ENCODE measurements around the gene CAMK2B.
"Not testable (repeated sequence)": the region's sequence is repeated elsewhere in the genome, so short reads cannot be mapped to it uniquely, and the experiment has no call there.

Gene CAMK2B

DNA sequence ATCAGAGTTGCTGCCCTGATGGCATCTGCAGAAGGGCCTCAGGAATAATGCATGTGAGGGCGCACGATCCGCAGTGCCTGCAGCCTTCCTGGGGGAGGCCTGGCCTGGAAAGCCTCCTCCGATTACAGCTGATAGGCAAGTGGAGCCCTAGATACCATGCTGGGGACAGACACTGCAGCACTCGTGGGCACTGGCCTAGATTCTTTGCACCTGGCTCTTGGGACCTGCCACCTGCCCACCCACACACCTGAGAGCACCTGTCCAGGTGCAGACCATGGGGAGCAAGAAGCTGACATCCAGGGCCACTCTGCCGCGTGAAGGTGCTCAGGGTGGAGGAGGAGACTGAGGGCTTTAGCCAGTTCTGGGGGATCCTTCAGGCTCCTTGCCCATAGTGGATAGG is 109.9 kb downstream of the CAMK2B start:
- no peak for DNase-seq (ENCODE audit: low spot score)

DNA sequence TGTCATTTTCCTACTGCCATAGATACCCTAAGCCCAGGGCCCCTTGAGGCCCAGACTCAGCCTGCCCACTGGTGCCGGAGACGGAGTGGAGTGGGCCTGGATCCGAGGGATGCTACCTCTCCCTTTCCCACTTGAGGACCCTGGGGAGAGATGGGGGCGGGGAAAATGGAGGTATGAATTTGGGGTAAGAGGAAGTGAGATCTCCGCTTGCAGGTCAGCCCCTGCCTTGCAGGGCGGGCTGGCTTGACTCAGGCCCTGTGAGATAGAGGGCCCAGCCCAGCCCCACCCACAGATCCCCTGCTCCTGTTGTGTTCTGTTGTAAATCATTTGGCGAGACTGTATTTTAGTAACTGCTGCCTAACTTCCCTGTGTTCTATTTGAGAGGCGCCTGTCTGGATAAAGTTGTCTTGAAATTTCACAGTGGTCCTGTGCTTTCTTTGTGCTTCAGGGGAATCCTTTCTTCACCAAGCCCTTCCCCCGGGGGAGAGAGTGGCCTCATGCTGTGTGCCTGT is 111.5 kb downstream of the CAMK2B start:
- no peak for DNase-seq (ENCODE audit: low spot score)

DNA sequence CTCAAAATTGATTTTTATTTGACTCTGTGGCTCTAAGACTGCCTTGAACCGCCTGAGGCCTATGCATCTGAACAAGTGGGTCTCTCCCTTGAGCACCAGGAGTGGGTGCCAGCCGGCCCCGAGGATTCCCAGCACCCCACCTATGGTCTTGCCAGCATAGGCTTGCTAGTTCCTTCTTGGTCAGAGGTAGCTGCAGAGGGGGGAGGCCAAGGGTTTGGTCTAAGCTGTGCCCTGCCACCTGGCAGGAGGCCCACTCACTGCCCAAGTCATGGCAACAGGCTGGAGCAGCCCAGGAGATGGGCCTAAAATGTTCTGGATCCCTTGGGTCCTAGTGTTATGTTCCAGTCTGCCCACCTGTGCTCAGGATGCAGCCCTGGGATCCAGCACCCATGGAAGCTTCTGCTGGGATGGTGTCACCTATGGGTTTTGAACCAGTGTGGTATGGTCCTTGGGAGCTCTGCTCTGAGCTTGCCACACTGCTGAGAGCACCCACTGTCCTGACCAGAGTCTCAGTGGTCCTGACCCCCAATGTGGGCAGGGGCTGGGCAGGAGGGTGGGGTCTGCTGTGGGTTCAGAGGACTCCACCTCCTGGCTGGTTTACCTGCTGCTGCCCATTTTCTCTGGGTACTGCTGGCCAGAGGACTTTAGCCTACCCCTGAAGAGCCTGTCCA is 112.1 kb downstream of the CAMK2B start:
- no peak for DNase-seq (ENCODE audit: low spot score)

DNA sequence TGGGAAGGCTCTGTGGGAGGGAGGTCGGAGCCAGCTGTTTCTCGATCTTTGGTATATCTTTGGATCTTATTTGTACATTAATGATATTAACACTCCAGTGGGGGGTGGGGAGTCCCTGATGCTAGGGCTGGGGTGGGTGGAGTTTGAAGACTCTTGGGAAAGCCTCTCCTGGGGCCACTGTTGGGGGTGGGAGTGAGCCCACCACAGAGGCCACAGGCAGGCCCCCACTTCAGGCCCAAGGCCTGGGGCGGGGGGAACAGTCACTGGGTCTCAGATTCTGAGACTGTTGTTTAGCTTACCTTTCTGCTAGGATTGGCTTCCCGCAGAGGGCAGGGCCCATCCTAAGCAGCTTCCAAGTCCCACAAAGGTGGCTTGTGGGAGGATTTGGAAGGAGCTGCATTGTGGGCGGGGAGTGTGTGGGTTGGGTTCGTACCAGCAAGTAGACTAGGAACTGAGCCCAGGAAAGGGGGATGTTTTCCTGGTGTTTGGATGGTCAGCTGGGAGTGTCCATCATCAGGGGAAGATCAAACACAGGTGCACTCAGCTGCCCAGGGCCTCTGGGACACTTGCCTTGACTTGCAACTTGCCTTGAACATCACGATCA is 112.7 kb downstream of the CAMK2B start:
- DNase-seq (ENCODE audit: low spot score) = no peak

DNA sequence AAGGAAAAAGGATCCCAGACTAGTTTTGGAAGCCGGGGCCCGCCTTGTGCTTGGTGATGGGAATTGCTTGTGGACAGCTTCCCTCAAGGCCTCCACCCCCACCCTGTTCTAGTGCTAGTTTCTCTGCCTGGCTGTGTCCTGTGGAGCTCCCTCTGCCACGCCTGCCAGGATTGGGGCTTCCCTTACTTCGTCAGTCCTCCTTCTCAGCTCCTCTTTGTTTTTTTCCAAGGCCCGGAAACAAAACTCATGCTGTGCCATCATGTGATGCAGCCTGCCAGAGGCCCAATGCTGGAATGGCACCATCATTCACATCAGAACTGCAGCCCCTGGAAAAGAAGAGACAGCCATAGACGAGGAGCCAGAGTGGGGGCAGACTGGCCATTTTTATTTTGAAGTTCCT is 113.4 kb downstream of the CAMK2B start:
- DNase-seq (ENCODE audit: low spot score) = no peak

DNA sequence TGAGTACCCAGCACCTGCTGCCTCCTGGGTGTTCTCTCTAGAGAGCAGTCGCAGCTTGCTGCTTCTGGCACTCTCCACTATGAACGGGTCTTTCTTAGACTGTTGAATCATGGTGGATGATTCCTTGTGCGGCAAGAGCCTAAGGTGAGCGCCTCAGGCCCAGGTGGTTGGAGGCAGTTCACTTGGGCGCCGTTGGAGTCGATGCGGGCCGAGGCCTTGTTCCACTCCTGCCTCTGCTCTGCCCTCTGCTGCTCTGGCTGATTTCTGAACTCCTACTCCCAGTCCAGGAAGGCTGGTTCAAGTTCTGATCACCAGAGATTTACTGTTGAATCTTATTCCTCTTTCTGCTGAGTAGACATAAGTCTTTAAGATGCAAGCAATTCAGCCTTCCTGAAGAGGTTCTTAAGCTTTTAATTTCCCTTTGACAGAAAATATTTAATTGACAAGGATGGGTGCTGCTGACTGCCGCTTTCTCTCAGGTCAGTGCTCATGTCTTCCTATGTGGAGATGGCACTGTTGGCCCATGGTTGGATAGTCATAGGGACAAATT is 114.2 kb downstream of the CAMK2B start:
- no peak for DNase-seq (ENCODE audit: low spot score)

DNA sequence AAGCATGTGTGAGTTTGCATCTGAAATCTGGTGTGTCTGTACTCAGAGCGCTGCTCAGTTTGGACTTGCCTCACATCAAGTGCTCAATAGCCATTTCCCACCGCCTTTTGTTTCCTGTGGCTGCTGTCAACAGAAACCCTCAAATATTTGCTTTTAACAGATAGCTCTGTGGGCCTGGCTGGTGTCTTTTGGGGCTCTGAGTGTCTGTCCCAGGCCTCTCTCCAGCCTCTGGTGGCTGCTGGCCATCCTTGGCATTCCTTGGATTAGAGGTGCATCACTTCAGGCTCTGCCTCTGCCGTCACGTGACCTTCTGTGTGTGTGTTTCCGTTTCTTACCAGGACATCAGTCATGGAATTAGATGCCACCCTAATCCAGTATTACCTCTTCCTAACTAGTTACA is 115.3 kb downstream of the CAMK2B start:
- no peak for DNase-seq (ENCODE audit: low spot score)

DNA sequence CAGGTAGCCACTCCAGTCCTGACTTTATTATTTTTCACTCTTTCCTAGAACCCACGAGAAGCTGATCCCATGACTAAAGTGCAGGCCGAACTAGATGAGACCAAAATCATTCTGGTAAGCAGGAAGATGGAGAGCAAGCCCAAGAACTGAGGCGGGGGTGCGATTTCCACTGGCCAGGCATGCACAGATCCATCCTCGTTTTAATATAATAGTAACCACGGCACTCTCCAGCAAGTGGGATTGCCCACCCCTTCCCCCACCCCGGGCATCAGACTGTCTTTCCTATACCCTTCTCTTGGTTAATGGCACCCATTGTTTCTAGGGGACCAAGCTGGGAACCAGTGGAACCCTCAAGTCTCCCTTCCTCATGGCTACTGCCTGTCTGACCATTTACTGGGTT is 117.3 kb downstream of the CAMK2B start:
- DNase-seq (ENCODE audit: low spot score) = no peak

DNA sequence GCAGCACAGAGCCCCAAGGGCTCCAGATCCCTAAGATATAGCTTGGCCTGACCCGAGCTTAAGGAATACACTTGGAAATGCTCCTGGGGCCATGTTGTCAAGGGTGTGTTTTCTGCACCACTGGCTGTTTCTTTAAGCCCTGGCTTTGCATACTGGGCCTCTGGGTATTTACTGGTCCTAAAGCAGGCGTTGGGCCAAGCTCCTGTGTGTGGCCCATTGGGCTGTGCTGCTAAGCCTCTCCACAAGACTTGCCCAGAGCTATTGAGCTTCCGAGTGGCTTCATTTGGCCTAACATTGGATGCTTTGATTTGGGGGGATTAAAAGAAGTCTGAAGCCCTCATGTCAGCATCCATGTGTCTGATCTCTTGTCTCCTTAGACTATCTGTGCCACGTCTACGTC is 119.4 kb downstream of the CAMK2B start:
- DNase-seq (ENCODE audit: low spot score) = no peak

DNA sequence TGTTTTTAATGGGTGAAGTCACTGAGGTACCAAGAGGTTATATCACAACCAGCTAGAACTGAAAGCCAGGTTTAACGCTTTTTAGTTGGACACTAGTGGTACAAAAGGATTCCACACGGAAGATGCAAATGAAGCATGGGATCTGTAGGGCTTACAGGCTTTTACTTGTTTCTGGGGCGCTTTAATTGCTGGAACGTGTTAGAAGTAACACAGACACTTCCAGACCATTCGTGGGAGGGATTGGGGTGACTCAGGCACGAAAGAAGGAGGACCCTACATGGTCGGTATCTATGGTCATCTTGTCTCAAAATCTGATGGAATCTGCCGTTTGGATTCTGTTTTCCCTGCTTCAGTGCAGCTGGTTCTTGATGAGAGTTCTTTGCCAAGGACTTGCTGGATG is 123.6 kb downstream of the CAMK2B start:
- no peak for DNase-seq (ENCODE audit: low spot score)

DNA sequence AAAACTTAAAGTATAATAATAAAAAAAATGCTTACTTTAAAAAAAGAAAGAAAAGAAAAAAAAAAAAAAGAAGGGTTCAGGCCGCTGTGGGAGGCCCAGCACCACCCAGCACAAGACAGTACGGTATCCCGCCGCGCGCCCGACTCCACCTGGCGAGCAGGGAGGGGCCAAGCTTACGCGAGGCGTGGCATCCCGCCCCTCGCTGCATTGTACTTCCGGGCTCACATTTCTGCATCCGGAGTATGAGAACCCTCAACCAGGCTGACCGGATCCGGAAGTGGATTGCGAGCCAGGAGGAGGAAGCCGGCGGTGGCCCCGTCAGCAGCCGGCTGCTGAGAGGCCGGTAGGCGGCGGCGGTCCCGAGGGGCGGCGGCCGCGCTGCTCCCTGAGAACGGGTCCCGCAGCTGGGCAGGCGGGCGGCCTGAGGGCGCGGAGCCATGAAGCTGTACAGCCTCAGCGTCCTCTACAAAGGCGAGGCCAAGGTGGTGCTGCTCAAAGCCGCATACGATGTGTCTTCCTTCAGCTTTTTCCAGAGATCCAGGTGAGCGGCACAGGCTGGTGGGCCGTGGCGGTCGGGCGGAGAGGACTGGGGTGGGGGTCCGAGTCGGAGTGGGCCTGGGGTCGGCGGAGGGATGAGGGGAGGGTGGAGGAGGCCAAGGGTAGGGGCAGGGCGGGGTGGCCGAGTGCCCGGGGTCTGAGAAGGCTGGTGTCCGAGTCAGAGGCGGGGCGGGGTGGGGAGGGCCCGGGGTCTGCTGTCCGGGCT is 124.5 kb downstream of the CAMK2B start, which contains the start of gene YKT6:
TSS of gene YKT6 (plus strand) at position 280 of the 763 bp plus-strand sequence. CDS start at position 438, 158 bp downstream.
- DNase-seq (ENCODE audit: low spot score) = peak; percentile 99

DNA sequence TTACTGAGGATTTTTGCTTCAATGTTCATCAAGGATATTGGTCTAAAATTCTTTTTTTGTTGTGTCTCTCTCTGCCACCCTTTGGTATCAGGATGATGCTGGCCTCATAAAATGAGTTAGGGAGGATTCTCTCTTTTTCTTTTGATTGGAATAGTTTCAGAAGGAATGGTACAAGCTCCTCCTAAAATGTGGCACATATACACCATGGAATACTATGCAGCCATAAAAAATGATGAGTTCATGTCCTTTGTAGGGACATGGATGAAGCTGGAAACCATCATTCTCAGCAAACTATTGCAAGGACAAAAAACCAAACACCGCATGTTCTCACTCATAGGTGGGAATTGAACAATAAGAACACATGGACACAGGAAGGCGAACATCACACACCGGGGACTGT is 125.2 kb downstream of the CAMK2B start:
- not testable (repeated sequence) for DNase-seq (ENCODE audit: low spot score)

DNA sequence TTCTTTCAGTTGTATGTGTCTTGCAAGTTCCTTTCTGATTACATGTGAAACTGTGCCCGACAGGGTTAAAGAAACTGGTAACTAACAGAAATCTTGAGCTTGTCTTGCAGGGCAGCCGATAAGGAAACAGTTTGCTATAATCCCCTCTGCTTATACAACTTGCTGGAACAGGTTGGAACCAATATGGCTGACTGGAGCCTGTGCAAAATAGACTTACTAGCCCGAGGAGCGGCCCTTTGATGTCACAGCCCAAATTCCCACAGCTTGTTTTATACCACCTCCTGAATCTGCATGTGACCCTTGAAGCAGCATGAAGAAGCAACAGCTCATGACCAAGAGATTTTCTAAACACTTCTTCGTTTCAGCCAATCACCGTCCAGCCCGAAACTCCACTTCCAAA is 127.9 kb downstream of the CAMK2B start:
- no peak for DNase-seq (ENCODE audit: low spot score)

DNA sequence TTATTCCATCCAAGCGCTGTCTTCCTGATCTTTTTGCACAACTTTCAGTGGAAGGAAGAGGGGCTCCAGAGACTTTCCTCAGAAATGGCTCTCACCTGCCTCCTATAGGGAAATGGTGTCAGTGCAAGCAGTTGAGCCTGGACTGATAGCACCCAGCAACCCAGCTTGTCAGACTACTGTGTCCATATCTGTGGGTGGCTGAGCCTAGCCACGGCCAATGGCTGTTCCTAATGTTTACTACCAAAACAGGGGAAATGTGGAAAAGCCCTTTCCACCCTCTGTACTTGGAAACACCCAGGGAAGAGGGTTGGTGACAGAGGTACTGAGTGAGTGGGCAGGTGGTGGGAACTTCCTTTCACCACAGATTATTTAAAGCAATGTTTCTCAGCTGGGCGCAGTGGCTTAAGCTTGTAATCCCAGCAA is 128.9 kb downstream of the CAMK2B start:
- peak; percentile 59 for DNase-seq (ENCODE audit: low spot score)

DNA sequence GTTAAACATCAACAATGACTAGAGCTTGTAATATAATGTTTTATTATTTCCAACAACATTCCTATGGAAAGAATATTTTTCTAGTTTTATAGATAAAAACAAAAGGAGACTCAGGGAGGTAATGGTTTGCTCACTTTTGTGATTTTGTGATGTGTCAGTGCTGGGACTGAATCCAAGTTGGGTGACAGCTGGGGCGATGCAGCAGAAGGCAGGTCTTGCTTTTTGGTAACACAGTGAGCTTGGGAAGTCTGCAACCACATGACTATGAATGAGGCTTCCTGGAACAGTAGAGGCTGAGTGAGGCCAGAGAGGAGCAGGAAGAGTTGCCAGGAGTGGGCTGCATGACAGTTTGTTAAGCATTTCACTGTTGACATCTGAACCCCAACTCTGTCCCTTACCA is 129.5 kb downstream of the CAMK2B start:
- DNase-seq (ENCODE audit: low spot score) = no peak

DNA sequence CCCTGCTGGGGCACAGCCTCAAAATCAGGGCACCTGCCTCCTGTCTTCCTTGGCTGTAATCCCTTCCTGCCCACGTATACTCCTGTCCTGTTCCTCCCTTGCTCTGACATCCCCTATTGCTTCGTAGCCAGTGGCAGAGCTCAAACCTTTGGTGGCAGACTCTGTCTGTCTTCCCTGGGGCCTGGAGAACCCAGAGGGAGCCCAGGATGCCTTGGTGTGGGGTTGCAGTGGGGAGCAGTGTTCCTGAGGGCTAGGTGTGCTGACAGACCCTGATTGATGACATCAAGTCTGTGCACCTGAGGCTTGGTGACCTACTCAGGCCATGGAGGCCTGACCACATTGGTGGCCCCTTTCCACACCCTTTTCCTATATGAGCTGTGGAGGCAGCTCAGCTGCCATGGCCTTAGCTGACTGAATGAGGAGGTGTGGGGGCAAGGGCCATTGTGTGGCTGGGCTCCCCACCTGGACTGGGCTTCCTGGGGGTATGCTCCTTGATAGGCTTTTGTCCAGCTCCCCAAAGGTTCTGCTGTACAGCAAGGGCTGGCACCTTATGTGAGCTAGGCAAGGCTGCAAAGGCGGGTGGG is 130.7 kb downstream of the CAMK2B start:
- no peak for DNase-seq (ENCODE audit: low spot score)

DNA sequence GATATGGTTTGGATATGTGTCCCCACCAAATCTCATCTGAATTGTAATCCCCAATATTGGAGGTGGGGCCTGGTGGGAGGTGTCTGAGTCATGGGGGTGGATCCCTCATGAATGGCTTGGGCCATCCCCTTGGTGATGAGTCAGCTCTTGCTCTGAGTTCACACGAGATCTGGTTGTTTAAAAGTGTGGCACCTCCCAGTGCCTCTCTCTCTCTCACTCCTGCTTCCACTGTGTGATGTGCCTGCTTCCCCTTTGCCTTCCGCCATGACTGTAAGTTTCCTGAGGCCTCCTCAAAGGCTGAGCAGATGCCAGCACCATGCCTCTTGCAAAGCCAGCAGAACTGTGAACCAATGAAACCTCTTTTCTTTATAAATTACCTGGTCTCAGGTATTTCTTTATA is 131.3 kb downstream of the CAMK2B start:
- no peak for DNase-seq (ENCODE audit: low spot score)

DNA sequence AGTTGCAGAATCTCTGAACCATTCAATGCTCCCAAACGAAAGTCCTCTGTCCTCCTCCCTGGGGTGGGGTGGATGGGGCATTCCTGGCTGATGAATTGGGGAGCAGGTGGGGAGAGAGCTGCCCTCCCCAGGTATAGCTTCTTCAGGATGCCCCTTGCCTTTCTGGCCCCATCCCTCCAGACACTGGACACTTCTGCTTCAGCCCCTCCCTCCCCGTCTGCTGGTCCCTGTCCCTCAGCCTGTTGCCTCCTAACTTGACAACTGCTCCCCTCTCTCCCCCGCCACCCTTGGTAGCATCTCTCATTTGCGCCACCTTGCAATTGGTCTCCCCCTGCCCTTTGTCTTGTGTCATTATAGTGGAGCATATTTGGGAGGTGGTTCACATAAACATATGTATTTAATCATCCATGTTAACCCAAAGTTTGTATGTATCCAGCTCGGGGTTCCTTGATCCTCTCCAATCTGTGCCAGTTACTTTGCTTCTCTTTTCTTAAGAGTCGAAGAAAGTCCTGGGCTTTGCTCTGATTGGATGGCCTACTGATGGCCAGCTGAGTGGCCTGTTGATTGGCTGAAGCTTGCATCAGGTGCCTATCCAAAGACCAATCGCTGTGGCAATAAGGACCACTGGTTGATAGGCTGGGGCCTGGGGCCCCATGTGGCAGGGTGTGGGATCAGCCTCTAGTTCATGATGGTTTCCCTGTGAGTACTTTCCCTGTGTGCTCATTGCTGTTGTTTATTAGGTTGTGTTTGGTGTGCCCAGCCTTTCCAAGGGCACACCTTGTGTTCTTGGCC is 132.2 kb downstream of the CAMK2B start:
- peak; percentile 43 for DNase-seq (ENCODE audit: low spot score)

DNA sequence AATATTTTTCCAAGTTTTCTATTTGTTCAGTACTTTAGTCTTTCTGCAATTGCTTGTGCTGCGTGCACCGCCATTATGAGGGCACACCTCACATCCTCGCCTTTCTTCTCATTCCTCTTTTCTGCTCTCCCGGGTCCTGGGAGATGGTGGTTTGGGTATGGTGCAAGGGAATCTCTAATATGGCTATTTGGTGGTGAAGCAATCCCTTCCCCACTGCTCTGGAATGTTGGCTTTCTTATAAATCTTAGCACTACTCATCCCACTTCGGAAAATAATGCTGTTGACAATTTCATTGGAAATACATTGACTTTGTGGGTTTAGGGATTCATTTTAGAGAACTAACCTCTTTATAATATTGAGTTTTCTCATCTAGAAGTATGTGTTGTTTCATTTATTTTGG is 134.2 kb downstream of the CAMK2B start:
- DNase-seq (ENCODE audit: low spot score) = no peak

DNA sequence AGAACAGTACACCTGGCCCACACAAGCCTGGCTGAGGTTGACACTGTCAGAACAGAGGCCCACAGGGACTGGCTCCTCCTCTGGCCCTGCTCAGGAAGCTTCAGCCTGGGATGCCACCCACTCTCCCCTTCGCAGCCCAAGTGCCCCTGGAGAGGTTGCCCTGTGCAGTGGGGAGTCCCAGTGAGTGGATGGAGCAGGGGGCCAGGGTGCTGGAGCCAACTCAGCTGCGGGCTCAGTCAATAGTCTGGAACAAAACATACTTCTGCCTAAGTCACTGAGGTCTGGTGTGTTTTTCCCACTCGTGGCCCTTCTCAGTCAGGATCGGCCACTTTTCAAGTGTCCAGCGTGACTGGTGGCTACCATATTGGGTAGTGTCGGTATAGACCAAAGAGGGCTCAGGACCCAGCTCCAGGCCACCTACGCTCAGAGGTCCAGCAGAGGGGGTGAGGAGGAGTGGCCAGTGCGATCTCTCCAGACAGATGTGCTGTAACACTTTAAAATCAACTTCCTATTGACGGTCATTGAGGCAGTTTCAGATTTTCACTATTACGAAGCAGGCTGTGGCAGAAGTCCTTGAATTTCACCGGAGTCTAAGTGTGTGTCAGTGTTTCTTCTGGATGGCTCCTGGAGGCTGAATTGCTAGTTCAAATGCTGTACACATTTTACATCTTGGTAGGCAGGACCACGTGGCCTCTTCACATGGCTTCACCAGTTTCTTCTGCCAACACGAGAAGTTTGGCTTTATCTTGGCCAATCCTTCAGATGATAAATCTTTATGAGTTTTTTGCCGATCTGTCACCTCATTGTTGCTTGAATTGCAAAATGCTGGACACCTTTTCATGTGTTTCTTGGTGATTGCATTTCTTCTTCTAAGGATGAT is 135.2 kb downstream of the CAMK2B start:
- no peak for DNase-seq (ENCODE audit: low spot score)
